ENCODE data around the gene GNE.
"Not testable (repeated sequence)": the region's sequence is repeated elsewhere in the genome, so short reads cannot be mapped to it uniquely, and the experiment has no call there.

GNE gene

GRCh38 chr9:36268007-36268427 is 9.8 kb upstream of the GNE start:
- DNase-seq (ENCODE audit: low read depth in 1 of 2, low spot score in 1 of 2), result no peak

- DNase-seq (ENCODE audit: low read depth in 1 of 2, low spot score in 1 of 2), result no peak
These were observed 6.6 kb upstream of the GNE start for GRCh38 chr9:36264896-36265295.

GRCh38 chr9:36263683-36264082 is 5.4 kb upstream of the GNE start:
- DNase-seq (ENCODE audit: low read depth in 1 of 2, low spot score in 1 of 2), result no peak

GRCh38 chr9:36258996-36259533 is 817 bp upstream of the GNE start:
- DNase-seq (ENCODE audit: low read depth in 1 of 2, low spot score in 1 of 2), result no peak

- no peak for DNase-seq (ENCODE audit: low read depth in 1 of 2, low spot score in 1 of 2)
These were observed 6.8 kb downstream of the GNE start for GRCh38 chr9:36251428-36251827.

GRCh38 chr9:36250079-36250478 is 8.2 kb downstream of the GNE start:
- no peak for DNase-seq (ENCODE audit: low read depth in 1 of 2, low spot score in 1 of 2)

GRCh38 chr9:36249189-36249588 is 9.1 kb downstream of the GNE start:
- DNase-seq (ENCODE audit: low read depth in 1 of 2, low spot score in 1 of 2), result no peak

- DNase-seq (ENCODE audit: low read depth in 1 of 2, low spot score in 1 of 2), result not testable (repeated sequence)
These were observed 10.2 kb downstream of the GNE start for GRCh38 chr9:36248061-36248460.

GRCh38 chr9:36247356-36247755 is 10.9 kb downstream of the GNE start:
- no peak for DNase-seq (ENCODE audit: low read depth in 1 of 2, low spot score in 1 of 2)

GRCh38 chr9:36245906-36246305 is 12.3 kb downstream of the GNE start:
- no peak for DNase-seq (ENCODE audit: low read depth in 1 of 2, low spot score in 1 of 2)

- DNase-seq (ENCODE audit: low read depth in 1 of 2, low spot score in 1 of 2), result not testable (repeated sequence)
These were observed 18.6 kb downstream of the GNE start for GRCh38 chr9:36239675-36240074.

- DNase-seq (ENCODE audit: low read depth in 1 of 2, low spot score in 1 of 2), result not testable (repeated sequence)
These were observed 19.0 kb downstream of the GNE start for GRCh38 chr9:36239205-36239604.

- no peak for DNase-seq (ENCODE audit: low read depth in 1 of 2, low spot score in 1 of 2)
These were observed 21.0 kb downstream of the GNE start for GRCh38 chr9:36237230-36237629.

GRCh38 chr9:36222449-36222848 is 35.8 kb downstream of the GNE start:
- no peak for DNase-seq (ENCODE audit: low read depth in 1 of 2, low spot score in 1 of 2)

- no peak for DNase-seq (ENCODE audit: low read depth in 1 of 2, low spot score in 1 of 2)
These were observed 36.6 kb downstream of the GNE start for GRCh38 chr9:36221667-36222066.

- no peak for DNase-seq (ENCODE audit: low read depth in 1 of 2, low spot score in 1 of 2)
These were observed 39.8 kb downstream of the GNE start for GRCh38 chr9:36218411-36218901.

GRCh38 chr9:36218011-36218410 is 40.2 kb downstream of the GNE start:
- no peak for DNase-seq (ENCODE audit: low read depth in 1 of 2, low spot score in 1 of 2)

- DNase-seq (ENCODE audit: low read depth in 1 of 2, low spot score in 1 of 2), result no peak
These were observed 40.8 kb downstream of the GNE start for GRCh38 chr9:36217256-36217968.

GRCh38 chr9:36214571-36214970 is 43.7 kb downstream of the GNE start:
- no peak for DNase-seq (ENCODE audit: low read depth in 1 of 2, low spot score in 1 of 2)

GRCh38 chr9:36213989-36214388 is 44.3 kb downstream of the GNE start:
- DNase-seq (ENCODE audit: low read depth in 1 of 2, low spot score in 1 of 2), result no peak

- DNase-seq (ENCODE audit: low read depth in 1 of 2, low spot score in 1 of 2), result no peak
These were observed 44.9 kb downstream of the GNE start for GRCh38 chr9:36213387-36213786.

GRCh38 chr9:36211510-36211909 is 46.7 kb downstream of the GNE start:
- DNase-seq (ENCODE audit: low read depth in 1 of 2, low spot score in 1 of 2), result no peak

- DNase-seq (ENCODE audit: low read depth in 1 of 2, low spot score in 1 of 2), result no peak
These were observed 47.5 kb downstream of the GNE start for GRCh38 chr9:36210722-36211121.
